Esophagus muscularis mucosa (tissue), 4 donors: Measurements from ENCODE around the gene DIAPH1.

ENCODE experiments used
- CTCF ChIP-seq, 3 experiments: fragments of 200-600 bp in 2 of 3; fragments of 450-650 bp in 1 of 3; sonication (generic) in 2 of 3; IDR thresholded peaks; one replicate each; pipeline ENCODE4 v1.5.1; 2017 to 2019; ENCODE audit warnings: antibody characterized with exemption in 3 of 3, mild to moderate bottlenecking in 2 of 3, moderate library complexity in 1 of 3
- EP300 ChIP-seq: sonication (generic); formaldehyde crosslinking; IDR thresholded peaks from one replicate; pipeline ENCODE4 v1.6.1; 2017; ENCODE audit warnings: antibody characterized with exemption
- POLR2A ChIP-seq: fragments of 450-650 bp; IDR thresholded peaks from one replicate; pipeline ENCODE4 v1.6.1; 2017; ENCODE audit warnings: antibody characterized with exemption, moderate library complexity, mild to moderate bottlenecking, low read depth
- POLR2AphosphoS5 ChIP-seq, 2 donors: sonication (generic); formaldehyde crosslinking; IDR thresholded peaks; one replicate each; pipeline ENCODE4 v1.6.1; 2017; ENCODE audit warnings: antibody characterized with exemption in 2 of 2

- TF ChIP-seq POLR2AphosphoS5 (IDR thresholded peaks at IDR 0.05) (no peak), CTCF (IDR thresholded peaks at IDR 0.05) (no peak), POLR2A (no peak), EP300 (no peak)
Observed at GRCh38 chr5:141547488-141547887, 71.3 kb downstream of the DIAPH1 start.
